GM21381 (cell line): Measurements from ENCODE around the gene IFITM1.
"Not testable (repeated sequence)": the region's sequence is repeated elsewhere in the genome, so short reads cannot be mapped to it uniquely, and the experiment has no call there.

Experiments used
- ATAC-seq: cut with Tn5 transposase; IDR thresholded peaks from one replicate; pipeline ENCODE4 v1.9.1; 2021; ENCODE audit warnings: mild to moderate bottlenecking, moderate library complexity; ENCODE audit not compliant: unreplicated experiment

IFITM1 gene

GRCh38 chr11:325796-326591 is 12.2 kb downstream of the IFITM1 start:
- no peak for ATAC-seq

DNA sequence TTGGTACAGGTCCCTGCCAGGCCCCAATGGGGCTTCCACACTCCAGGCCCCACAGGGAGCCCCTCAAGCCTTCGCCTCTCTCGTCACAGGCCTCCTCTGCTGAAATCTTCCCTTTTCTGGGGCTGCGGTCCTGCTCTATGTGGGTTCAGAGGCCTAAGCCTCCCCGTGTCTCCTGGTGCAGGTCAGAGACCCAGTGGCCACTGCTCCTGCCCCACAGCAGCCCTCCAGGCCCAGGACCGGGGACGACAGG is 12.7 kb downstream of the IFITM1 start:
- ATAC-seq: no peak

DNA sequence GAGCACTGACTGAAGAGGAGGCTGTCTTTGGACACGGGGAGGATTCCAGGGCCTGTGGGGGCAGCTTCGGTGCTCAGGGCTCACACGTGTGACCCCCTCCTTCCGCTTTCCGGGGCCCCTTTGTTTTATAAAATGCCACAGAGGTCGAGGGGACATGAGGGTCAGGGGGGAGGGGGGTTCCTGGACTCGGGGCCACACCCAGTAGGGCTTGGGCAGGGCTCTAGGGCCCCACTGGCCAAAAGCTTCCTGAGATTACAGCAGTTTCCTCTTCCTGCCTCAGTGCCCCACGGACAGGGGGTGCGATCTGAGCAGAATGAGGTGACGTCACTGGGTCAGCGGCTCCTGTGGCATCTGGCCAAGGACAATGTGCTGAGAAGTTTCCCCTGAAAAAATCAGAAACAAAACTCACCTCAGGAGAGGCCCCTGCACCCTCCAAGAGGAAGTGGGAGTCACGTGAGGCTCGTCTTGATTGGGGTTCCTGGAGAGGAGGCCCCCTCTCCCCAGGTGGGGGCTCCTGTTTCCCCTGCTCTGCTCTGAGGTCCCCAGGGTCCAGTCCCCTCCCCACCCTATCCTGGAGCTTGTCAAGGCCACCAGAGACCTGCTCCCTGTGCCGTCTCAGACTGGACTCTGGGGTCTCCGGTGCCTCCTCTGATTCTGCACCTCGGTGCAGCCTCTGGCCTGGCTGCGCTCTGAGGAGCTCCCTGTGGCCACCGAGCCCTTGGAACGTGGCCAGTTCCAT is 13.2 kb downstream of the IFITM1 start:
- peak; percentile 76 for ATAC-seq

DNA sequence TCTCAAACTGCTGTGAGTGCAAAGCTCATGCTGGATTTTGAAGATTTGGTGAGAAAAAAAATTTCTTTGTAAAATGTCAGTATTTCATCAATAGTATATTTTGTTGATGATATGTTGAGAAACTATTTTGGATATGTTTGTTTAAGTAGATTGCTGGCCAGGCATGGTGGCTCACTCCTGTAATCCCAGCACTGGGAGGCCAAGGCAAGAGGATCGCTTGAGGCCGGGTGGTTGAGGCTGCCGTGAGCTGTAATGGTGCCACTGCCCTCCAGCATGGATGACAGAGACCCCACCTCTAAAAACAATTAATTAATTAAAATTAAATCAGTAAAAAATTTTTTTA is 13.7 kb downstream of the IFITM1 start:
- no peak for ATAC-seq

GRCh38 chr11:328012-328411 is 14.2 kb downstream of the IFITM1 start:
- ATAC-seq: no peak

DNA sequence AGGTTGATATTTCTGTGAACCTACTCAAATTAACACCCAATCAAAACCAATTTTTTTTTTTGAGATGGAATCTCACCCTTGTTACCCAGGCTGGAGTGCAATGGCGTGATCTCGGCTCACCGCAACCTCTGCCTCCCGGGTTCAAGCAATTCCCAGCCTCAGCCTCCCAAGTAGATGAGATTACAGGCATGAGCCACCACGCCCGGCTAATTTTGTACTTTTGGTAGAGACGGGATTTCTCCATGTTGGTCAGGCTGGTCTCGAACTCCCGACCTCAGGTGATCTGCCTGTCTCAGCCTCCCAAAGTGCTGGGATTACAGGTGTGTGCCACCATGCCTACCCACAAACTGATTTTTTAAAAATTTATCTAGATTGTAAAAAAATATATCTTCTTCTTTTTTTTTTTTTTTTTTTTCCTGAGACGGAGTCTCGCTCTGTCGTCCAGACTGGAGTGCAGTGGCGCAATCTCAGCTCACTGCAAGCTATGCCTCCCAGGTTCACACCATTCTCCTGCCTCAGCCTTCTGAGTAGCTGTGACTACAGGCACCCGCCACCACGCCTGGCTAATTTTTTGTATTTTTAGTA is 14.8 kb downstream of the IFITM1 start:
- ATAC-seq: not testable (repeated sequence)

GRCh38 chr11:329886-330253 is 16.0 kb downstream of the IFITM1 start:
- no peak for ATAC-seq

DNA sequence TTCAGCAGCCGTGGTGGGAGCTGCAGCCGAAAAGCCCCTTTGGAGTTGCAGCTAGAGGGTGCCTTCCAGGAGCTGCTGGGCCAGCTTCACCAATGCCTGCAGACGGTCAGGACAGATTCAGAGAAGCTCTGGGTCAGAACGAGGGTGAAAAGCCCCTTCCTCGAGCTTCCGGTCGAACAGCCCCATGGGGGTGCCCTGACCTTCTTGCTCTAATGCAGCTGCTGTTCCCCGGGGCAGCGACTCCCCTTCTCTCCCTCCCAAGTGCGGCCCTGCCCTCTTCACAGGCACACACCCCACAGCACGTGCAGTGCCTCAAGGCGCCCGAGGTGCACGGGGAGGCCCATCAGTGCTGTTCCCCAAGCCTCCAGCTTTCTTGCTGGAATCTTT is 16.5 kb downstream of the IFITM1 start:
- ATAC-seq: no peak

GRCh38 chr11:330694-331357 is 17.0 kb downstream of the IFITM1 start:
- ATAC-seq: no peak

DNA sequence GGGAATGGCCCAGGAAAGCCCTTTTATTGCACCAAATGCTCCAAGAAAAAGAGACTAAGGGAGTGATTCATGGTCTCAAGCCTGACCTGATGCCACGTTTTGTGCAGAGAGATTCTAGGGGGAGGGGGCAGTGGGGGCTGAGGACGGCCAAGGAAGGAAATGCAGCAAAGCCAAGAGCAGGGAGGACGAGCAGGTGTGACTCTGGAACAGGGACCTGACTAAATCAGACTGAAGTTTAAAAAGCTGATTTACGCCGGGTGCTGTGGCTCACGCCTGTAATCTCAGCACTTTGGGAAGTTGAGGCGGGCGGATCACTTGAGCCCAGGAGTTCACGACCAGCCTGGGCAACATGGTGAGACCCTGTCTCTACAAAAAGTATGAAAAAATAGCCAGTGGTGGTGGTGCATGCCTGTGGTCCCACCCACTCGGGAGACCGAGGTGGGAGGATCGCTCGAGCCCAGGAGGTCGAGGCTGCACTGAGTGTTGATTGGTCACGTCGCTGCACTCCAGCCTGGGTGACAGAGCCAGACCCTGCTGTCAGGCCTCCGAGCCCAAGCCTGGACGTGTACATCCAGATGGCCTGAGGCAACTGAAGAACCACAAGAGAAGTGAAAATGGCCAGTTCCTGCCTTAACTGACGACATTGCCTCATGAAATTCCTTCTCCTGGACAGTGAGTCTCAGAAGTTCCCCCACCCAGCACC is 17.7 kb downstream of the IFITM1 start:
- ATAC-seq: no peak

DNA sequence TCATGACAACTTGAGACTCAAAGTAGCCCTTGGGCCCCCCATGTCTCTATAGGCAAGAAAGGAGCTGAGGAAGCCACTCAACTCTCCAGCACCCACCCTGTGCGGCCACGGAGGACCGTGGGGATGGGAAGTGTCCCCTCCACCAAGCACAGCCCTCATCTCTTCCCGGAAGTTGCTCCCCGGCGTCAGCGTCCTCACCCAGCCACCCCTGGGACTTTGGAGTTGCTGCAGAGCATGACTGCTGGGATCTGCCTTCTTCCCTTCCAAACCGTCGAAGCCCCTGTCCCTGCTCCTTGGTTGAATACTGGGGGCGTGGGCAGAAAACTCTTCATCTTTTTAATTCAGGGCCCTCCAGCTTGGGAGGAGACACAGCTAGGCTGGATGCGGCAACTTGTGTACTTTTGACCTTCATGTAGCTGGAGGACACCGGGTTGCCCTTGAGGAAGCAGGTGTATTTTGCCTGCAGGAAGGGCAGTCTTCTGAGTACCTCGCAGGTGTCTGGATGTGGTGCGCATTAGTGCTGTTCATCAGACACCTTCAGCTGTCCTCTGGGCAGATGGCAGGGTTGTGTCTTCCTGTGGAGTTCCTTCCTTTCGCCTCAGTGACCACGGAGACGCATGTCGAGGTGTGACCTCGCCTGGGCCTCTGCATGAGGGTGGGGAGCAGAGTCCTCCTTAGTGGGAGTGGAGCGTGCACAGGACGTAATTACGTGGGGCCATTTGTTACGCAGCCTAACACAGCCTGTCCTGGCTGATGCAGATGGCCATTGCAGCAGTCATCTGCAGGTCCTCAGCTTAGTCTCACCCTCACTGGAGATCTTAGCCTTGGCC is 19.0 kb downstream of the IFITM1 start:
- ATAC-seq: no peak

DNA sequence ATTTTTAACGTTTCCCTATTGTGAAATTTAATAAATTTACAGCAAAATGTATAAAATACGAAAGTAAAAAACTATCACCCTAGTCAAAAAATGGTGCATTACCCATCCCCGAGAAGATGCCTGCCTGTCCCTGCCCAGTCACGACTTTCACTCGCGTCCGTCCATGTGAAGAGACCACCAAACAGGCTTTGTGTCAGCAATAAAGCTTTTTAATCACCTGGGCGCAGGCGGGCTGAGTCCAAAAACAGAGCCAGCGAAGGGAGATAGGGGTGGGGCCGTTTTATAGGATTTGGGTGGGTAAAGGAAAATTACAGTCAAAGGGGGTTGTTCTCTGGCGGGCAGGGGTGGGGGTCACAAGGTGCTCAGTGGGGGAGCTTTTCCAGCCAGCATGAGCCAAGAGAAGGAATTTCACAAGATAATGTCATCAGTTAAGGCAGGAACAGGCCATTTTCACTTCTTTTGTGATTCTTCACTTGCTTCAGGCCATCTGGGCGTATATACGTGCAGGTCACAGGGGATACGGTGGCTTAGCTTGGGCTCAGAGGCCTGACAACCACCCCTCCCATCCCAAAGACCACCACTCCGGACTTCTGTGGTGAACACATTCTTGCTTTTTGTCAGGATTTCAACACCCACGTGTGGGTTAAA is 19.9 kb downstream of the IFITM1 start:
- ATAC-seq: not testable (repeated sequence)

GRCh38 chr11:334264-334994 is 20.6 kb downstream of the IFITM1 start:
- no peak for ATAC-seq

DNA sequence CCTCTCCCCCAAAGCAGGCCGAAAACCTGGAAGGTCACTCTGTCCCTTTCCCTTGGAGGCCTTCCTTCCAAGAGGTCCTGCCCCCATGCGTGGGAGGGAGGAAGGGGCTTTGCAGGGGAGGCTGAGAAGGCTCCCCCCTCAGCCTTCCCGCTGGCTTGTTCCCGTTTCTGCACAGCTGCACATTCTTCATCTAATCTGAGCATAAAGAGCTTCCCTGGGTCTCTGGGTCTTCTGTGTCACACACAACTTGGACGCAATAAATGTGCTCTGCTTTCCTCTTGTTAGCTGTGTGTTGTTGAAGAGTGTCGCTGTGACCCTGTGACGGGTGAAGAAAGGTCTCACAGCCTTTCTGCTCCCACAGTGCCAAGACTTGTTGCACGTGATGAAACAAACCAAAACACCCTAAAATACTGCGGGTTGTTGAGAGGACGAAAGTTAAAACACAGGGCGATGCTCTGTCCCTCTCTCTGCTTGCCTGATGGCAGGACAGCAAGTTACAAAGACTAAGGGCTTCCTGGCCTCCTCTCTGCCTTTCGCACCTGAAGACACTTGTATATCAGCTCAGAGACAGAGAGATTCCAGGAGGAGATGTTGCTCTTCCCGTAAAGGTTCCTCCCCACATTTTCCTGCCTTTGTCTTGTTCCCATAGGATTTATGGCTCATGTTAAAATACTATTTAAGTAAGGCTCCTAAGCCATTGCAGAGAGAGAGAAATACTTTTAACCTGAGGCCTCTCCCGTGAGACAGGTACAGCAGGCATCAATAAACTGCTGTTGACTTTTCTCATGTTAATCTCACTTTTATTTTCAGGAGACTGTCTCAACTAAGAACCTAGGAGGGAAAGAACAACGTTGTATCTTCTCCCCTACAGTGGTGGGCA is 22.2 kb downstream of the IFITM1 start:
- no peak for ATAC-seq

GRCh38 chr11:336659-337198 is 22.9 kb downstream of the IFITM1 start:
- no peak for ATAC-seq

DNA sequence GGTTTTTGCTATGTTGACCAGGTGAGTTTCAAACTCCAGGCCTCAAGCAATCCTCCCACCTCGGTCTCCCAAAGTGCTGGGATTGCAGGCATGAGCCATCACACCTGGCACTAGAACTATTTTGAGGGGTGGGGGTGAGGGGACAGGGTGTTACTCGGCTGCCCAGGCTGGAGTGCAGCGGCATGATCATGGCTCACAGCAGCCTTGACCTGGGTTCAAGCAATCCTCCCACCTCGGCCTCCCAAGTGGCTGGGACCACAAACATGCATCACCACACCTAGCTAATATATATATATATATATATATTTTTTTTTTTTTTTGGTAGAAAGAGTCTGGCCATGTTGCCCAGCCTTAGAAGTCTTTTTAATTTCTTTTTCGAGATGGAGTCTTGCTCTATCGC is 23.9 kb downstream of the IFITM1 start:
- no peak for ATAC-seq

DNA sequence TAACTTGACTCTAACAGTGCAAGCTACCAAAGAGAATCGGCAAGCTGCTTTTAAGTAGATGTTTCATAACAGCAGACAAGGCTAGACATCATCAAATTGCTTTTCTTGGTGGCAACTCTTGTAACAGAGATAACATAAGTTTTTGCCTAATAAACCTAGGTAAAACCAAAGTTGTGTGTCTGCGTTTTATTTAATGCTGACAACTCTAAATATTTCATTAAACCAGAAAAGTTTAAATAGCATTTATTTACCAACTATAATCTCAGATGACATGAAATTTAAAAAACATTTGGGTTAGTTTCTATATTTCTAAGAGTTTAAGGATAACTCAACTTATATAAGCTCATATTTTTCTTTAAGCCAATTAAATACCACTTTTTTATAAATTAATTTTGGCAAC is 26.1 kb downstream of the IFITM1 start:
- ATAC-seq: no peak
